Epidermal melanocyte (primary cell): ENCODE measurements around the gene CDH23.

ENCODE experiments used
- DNase-seq: peaks from one replicate; pipeline ENCODE4 v3.0.0; 2011; ENCODE audit warnings: low spot score; ENCODE audit not compliant: insufficient read length

CDH23 gene

GRCh38 chr10:71439670-71440425 lies 43.1 kb downstream of the CDH23 start:
- no peak for DNase-seq

- no peak for DNase-seq
Observed at GRCh38 chr10:71440506-71441035, 43.9 kb downstream of the CDH23 start.

GRCh38 chr10:71442000-71442399 lies 45.3 kb downstream of the CDH23 start:
- DNase-seq = no peak

GRCh38 chr10:71442859-71443570 lies 46.3 kb downstream of the CDH23 start:
- no peak for DNase-seq

GRCh38 chr10:71443676-71444075 lies 47.0 kb downstream of the CDH23 start:
- DNase-seq = no peak

GRCh38 chr10:71444284-71445054 lies 47.7 kb downstream of the CDH23 start:
- no peak for DNase-seq

- no peak for DNase-seq
Observed at GRCh38 chr10:71447676-71448075, 51.0 kb downstream of the CDH23 start.

GRCh38 chr10:71448146-71448545 lies 51.4 kb downstream of the CDH23 start:
- DNase-seq = no peak

GRCh38 chr10:71449026-71449425 lies 52.3 kb downstream of the CDH23 start:
- DNase-seq = no peak

- DNase-seq = no peak
Observed at GRCh38 chr10:71451754-71452153, 55.0 kb downstream of the CDH23 start.

GRCh38 chr10:71453186-71453585 lies 56.5 kb downstream of the CDH23 start:
- no peak for DNase-seq

GRCh38 chr10:71454347-71454746 lies 57.6 kb downstream of the CDH23 start:
- DNase-seq = no peak

GRCh38 chr10:71455035-71455434 lies 58.3 kb downstream of the CDH23 start:
- no peak for DNase-seq

GRCh38 chr10:71456631-71457030 lies 59.9 kb downstream of the CDH23 start:
- no peak for DNase-seq

- DNase-seq = no peak
Observed at GRCh38 chr10:71457908-71458307, 61.2 kb downstream of the CDH23 start.

- no peak for DNase-seq
Observed at GRCh38 chr10:71458387-71458786, 61.7 kb downstream of the CDH23 start.

- DNase-seq = no peak
Observed at GRCh38 chr10:71459513-71459912, 62.8 kb downstream of the CDH23 start.

GRCh38 chr10:71460615-71461014 lies 63.9 kb downstream of the CDH23 start:
- no peak for DNase-seq

GRCh38 chr10:71461457-71461856 lies 64.7 kb downstream of the CDH23 start:
- no peak for DNase-seq

GRCh38 chr10:71462062-71462935 lies 65.6 kb downstream of the CDH23 start:
- DNase-seq = no peak

- no peak for DNase-seq
Observed at GRCh38 chr10:71463111-71463510, 66.4 kb downstream of the CDH23 start.
